ENCODE results near the gene VTI1A. TPM values are rescaled to one million over a fixed set of nuclear protein-coding genes. Genes with fewer than 3 reads are reported as not detected.

Gene VTI1A
- total and polyA plus RNA-seq, 3 donors from 2014 or later = 25.5 to 85.9 (median 63.4) TPM

DNA sequence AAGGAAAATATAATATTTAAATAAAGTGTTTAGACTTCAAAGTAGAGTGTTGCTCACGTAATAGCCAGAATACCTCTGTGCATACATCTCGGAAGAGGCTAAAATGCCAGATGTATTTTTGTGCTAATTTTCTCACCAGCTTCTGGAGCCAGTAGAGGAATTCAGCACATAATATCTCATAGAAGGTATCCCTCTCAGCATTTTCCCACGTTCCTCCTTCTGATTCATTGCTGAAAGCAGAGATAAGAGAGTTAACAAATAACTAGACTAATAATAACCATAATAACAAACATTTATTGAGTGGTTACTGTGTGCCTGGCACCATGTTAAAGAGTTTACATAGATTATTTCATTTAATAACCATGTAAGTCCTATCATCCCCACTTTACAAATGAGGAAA lies 123.6 kb downstream of the VTI1A start:
- Histone ChIP-seq H3K27me3 (no peaks in the 10 kb centered on the region), H3K36me3 (ENCODE audit: low read depth, missing control alignments) (no peaks in the 10 kb centered on the region), H3K9me3 (no peaks in the 10 kb centered on the region), H3K4me1 (no peaks in the 10 kb centered on the region), H3K4me3 (no peak overlapping the region), H3K27ac (no peak overlapping the region)
- TF ChIP-seq, protein P1, sequence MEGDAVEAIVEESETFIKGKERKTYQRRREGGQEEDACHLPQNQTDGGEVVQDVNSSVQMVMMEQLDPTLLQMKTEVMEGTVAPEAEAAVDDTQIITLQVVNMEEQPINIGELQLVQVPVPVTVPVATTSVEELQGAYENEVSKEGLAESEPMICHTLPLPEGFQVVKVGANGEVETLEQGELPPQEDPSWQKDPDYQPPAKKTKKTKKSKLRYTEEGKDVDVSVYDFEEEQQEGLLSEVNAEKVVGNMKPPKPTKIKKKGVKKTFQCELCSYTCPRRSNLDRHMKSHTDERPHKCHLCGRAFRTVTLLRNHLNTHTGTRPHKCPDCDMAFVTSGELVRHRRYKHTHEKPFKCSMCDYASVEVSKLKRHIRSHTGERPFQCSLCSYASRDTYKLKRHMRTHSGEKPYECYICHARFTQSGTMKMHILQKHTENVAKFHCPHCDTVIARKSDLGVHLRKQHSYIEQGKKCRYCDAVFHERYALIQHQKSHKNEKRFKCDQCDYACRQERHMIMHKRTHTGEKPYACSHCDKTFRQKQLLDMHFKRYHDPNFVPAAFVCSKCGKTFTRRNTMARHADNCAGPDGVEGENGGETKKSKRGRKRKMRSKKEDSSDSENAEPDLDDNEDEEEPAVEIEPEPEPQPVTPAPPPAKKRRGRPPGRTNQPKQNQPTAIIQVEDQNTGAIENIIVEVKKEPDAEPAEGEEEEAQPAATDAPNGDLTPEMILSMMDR (IDR thresholded peaks at IDR 0.05) = no peak
- TF ChIP-seq POLR2A (IDR thresholded peaks at IDR 0.05) = no peak
- 89 to 91% methylated on average over 3 of the region's 3 CpGs for WGBS, 2 donors
- DNase-seq = no peak
- intact Hi-C loops (cut with DNase I; ENCODE audit: low total_unique reads) = no loop called here

DNA sequence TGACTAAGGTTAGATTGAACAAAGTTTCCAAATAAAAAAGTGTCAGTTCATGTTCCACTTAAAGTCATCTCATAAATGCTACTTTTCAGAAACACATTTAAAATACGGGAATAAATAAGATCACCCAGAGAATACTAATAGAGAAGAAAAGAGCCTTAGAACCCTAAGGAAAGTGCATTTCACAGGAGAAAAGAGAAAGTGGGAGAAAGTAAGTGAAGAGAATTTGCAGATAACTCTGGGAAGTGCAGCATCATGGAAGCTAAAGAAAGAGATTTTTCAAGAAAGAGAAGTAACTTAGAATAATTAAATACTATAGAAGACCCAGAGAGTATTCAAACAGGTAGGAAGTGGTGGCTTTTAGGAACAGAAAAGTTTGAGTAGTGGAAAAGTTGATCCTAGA lies 132.6 kb downstream of the VTI1A start:
- Histone ChIP-seq H3K9me3 (no peaks in the 10 kb centered on the region), H3K36me3 (ENCODE audit: low read depth, missing control alignments) (no peaks in the 10 kb centered on the region), H3K27me3 (no peaks in the 10 kb centered on the region), H3K4me3 (no peak overlapping the region), H3K27ac (no peak overlapping the region), H3K4me1 (no peaks in the 10 kb centered on the region)
- 73 to 74% methylated on average over 1 of the region's 1 CpG for WGBS, 2 donors
- DNase-seq = no peak
- TF ChIP-seq POLR2A (IDR thresholded peaks at IDR 0.05) = no peak
- TF ChIP-seq, protein P1 (IDR thresholded peaks at IDR 0.05) = no peak
- intact Hi-C loops (cut with DNase I; ENCODE audit: low total_unique reads) = loop anchor here (5.0 kb wide), 1 partner anchor 773 kb away; no protein-coding TSS in a partner anchor

DNA sequence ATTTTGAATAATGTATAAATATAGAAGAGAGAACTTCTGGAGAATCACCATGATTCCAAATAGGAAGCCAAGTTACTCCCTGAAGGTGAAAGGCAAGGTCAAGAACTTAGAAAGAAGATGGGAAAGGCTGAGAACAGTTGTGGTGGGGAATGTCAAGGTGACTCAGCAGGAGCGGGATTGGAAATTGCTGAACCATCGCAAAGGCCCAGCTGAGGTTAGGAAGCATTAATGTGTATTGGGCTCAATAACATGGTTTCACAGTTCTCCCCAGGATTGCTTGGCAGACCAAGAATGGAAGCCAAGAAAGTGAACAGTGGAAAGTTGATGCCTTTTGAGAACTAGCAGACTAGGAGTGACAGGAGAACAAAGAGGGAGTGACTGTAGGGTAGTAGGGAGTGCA lies 133.3 kb downstream of the VTI1A start:
- intact Hi-C loops (cut with DNase I; ENCODE audit: low total_unique reads) = no loop called here
- 93% methylated on average over 2 of the region's 2 CpGs for WGBS, 2 donors
- H3K4me3 ChIP-seq = no peak overlapping the region
- no peaks in the 10 kb centered on the region for H3K9me3 ChIP-seq
- H3K27me3 ChIP-seq = no peaks in the 10 kb centered on the region
- H3K36me3 ChIP-seq (ENCODE audit: low read depth, missing control alignments) = no peaks in the 10 kb centered on the region
- H3K27ac ChIP-seq = no peak overlapping the region
- H3K4me1 ChIP-seq = no peaks in the 10 kb centered on the region
- no peak for DNase-seq
- TF ChIP-seq POLR2A (IDR thresholded peaks at IDR 0.05) = no peak
- TF ChIP-seq, protein P1 (IDR thresholded peaks at IDR 0.05) = no peak

DNA sequence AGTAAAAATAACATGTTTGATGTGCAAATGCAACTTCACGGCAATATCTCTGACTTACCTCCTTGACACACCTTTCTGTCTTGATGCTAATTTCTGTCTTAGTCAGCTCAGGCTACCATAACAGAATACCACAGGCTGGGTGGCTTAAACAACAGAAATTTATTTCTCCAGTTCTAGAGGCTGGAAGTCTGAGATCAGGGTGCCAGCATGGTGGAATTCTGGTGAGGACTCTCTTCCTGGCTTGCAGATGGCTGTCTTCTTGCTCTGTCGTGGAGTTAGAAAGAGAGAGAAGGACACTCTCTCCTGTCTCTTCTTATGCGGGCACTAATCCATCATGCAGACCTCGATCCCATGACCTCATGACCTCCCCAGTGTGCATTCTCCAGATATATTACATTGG lies 134.9 kb downstream of the VTI1A start:
- intact Hi-C loops (cut with DNase I; ENCODE audit: low total_unique reads) = no loop called here
- 92 to 96% methylated on average over 4 of the region's 4 CpGs for WGBS, 2 donors
- no peaks in the 10 kb centered on the region for H3K4me1 ChIP-seq
- TF ChIP-seq POLR2A (IDR thresholded peaks at IDR 0.05) = no peak
- TF ChIP-seq, protein P1 (IDR thresholded peaks at IDR 0.05) = no peak
- H3K9me3 ChIP-seq = no peaks in the 10 kb centered on the region
- no peak overlapping the region for H3K4me3 ChIP-seq
- no peaks in the 10 kb centered on the region for H3K36me3 ChIP-seq (ENCODE audit: low read depth, missing control alignments)
- H3K27me3 ChIP-seq = no peaks in the 10 kb centered on the region
- DNase-seq = no peak
- no peak overlapping the region for H3K27ac ChIP-seq

DNA sequence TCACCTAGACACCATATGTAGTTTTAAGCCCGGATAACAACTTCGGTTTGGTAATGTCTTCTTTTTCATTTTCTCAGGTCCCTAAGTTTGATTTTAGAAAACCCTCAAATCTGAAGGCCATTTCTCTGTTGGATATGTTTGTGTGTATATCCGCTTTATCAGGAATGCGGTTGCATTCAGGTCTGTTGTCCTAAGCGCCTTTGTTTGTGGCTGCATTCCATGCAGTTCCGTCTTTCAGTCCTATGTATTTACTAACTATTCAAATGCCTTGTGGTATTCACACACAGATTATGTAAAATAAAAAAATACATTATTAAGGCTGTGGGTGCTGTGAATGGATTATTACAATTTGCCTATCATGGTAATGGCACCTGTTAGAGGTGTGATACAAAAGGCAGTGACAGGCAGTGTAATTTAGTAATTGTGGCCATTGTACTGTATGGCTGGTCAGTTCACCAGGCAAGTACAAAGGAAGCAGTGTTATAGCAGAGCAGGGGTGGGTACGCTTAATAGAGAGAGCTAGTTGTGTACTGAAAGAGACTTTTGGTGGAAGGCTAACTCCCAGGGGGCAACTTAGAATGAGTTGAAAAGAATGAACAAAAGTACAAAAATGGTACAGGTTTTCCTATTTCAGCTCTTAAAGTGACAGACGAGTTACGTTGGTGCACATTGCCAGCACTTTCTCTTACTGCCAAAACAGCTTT lies 136.4 kb downstream of the VTI1A start:
- no peak for TF ChIP-seq POLR2A (IDR thresholded peaks at IDR 0.05)
- TF ChIP-seq, protein P1 (IDR thresholded peaks at IDR 0.05) = no peak
- WGBS, 2 donors = 91% methylated on average over 9 of the region's 9 CpGs
- Histone ChIP-seq H3K9me3 (no peaks in the 10 kb centered on the region), H3K4me1 (no peaks in the 10 kb centered on the region), H3K36me3 (ENCODE audit: low read depth, missing control alignments) (no peaks in the 10 kb centered on the region), H3K4me3 (no peak overlapping the region), H3K27me3 (no peaks in the 10 kb centered on the region), H3K27ac (no peak overlapping the region)
- intact Hi-C loops (cut with DNase I; ENCODE audit: low total_unique reads) = no loop called here
- DNase-seq = no peak
